HL-60 (cell line): ENCODE measurements around the gene EYS.

ENCODE experiments used
- CTCF ChIP-seq: IDR thresholded peaks from one replicate; pipeline ENCODE4 v1.5.1; 2011; ENCODE audit warnings: low read length, control low read depth, inconsistent platforms; ENCODE audit not compliant: insufficient read depth
- POLR2AphosphoS5 ChIP-seq: IDR thresholded peaks from 2 replicates; pipeline ENCODE4 v1.6.1; 2012; ENCODE audit warnings: low read depth
- REST ChIP-seq: IDR thresholded peaks from 2 replicates; pipeline ENCODE4 v1.6.1; 2012; ENCODE audit warnings: low read depth; ENCODE audit not compliant: insufficient replicate concordance

DNA sequence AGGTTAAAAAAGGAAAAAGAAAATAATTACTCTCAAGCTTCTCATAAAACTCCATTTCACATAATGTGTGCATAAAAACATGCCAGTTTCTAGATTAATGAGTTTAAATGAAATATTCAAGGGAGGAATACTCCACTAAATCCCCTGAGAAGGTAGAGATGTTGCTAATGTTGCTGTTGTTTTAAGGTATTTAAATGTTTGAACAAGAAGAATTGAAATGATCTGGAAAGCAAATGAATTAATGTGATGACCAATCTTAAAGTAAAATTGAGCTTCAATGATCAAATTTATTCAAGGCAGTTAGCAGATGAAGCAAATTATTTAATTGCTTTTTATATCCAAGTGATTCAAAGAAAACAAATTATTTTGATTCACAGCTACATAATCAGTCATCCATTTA, 804.4 kb downstream of the EYS start:
- TF ChIP-seq CTCF (no peak), POLR2AphosphoS5 (no peak), REST (no peak)
